ENCODE results near the gene UPF3A. TPM values are rescaled to one million over a fixed set of nuclear protein-coding genes. Genes with fewer than 3 reads are reported as not detected.

Gene UPF3A
- total and polyA plus RNA-seq, 9 of the 15 experiments (the other 6 are each of a cell fraction or from before 2014, with no cell fraction given), result 15.6 to 76.5 (median 40.9) TPM

GRCh38 chr13:114259374-114259773 lies 22.0 kb upstream of the UPF3A start:
- no peaks in the 10 kb centered on the region for H3K4me1 ChIP-seq (replicated peaks in 1 of 2; ENCODE audit: control insufficient read depth in 2 of 2, insufficient read depth in 2 of 2, low read length in 2 of 2)
- H3K9me1 ChIP-seq (ENCODE audit: control insufficient read depth, insufficient read depth, low read length), result no peaks in the 10 kb centered on the region
- in situ Hi-C loops (cut with MboI), result no loop called here
- ATAC-seq (no peak), FAIRE-seq (no peak), DNase-seq (ENCODE audit: extremely low read depth in 1 of 4, low spot score in 3 of 4) (no peak)
- no peak overlapping the region for H3K4me3 ChIP-seq
- TF ChIP-seq XRCC4 (IDR thresholded peaks at IDR 0.05; ENCODE audit: extremely low read depth, insufficient read depth, insufficient read length), result no peak
- TF ChIP-seq NFIX (CRISPR knock-in tag; IDR thresholded peaks at IDR 0.05; ENCODE audit: low read depth), result no peak
- no peak for TF ChIP-seq ZFX (CRISPR knock-in tag; IDR thresholded peaks at IDR 0.05)
- TF ChIP-seq POLR2H (tag; IDR thresholded peaks at IDR 0.05; ENCODE audit: low read depth), result no peak
- TF ChIP-seq ASH1L (IDR thresholded peaks at IDR 0.05; ENCODE audit: borderline replicate concordance, low read depth, partially characterized antibody), result no peak
- TF ChIP-seq, protein P1, sequence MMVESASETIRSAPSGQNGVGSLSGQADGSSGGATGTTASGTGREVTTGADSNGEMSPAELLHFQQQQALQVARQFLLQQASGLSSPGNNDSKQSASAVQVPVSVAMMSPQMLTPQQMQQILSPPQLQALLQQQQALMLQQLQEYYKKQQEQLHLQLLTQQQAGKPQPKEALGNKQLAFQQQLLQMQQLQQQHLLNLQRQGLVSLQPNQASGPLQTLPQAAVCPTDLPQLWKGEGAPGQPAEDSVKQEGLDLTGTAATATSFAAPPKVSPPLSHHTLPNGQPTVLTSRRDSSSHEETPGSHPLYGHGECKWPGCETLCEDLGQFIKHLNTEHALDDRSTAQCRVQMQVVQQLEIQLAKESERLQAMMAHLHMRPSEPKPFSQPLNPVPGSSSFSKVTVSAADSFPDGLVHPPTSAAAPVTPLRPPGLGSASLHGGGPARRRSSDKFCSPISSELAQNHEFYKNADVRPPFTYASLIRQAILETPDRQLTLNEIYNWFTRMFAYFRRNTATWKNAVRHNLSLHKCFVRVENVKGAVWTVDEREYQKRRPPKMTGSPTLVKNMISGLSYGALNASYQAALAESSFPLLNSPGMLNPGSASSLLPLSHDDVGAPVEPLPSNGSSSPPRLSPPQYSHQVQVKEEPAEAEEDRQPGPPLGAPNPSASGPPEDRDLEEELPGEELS (CRISPR knock-in tag; IDR thresholded peaks at IDR 0.05; ENCODE audit: borderline replicate concordance), result no peak
- no peak for TF ChIP-seq NRF1 (conservative IDR thresholded peaks at IDR 0.05 in 1 of 2, IDR thresholded peaks at IDR 0.05 in 1 of 2)
- TF ChIP-seq FOXK1 (CRISPR knock-in tag; IDR thresholded peaks at IDR 0.05; ENCODE audit: borderline replicate concordance), result no peak
- no peak for TF ChIP-seq RCOR1 (IDR thresholded peaks at IDR 0.05; ENCODE audit: borderline replicate concordance in 1 of 2, low read depth in 2 of 2, low read length in 2 of 2)
- TF ChIP-seq ZNF785 (CRISPR knock-in tag; IDR thresholded peaks at IDR 0.05), result no peak
- no peak for TF ChIP-seq CREB5 (CRISPR knock-in tag; IDR thresholded peaks at IDR 0.05)
- no peak for TF ChIP-seq PYGO2 (tag; IDR thresholded peaks at IDR 0.05)
- no peak for TF ChIP-seq SMARCC2 (IDR thresholded peaks at IDR 0.05; ENCODE audit: low read depth)
- TF ChIP-seq ELF2 (CRISPR knock-in tag; IDR thresholded peaks at IDR 0.05), result no peak
- no peak overlapping the region for H3K4me2 ChIP-seq (ENCODE audit: insufficient read depth, low read length)
- H3K27me3 ChIP-seq (ENCODE audit: control insufficient read depth in 2 of 2, insufficient read depth in 2 of 2, low read length in 2 of 2), result no peaks in the 10 kb centered on the region
- H3K9me3 ChIP-seq (replicated peaks; ENCODE audit: control insufficient read depth, insufficient read depth, low read depth, low read length), result no peaks in the 10 kb centered on the region
- 92% methylated on average over 7 of the region's 7 CpGs for WGBS (ENCODE audit: insufficient coverage, low coverage, missing lambda C conversion rate)
- ChIA-PET POLR2A (no interaction called here), CTCF (ENCODE audit: low intra/inter-chr PET ratio) (no interaction called here)
- no TSS peak for BruUV-seq (replicated peaks)
- no peaks in the 10 kb centered on the region for H3K79me2 ChIP-seq (ENCODE audit: control insufficient read depth, insufficient read depth, low read length)
- H3K36me3 ChIP-seq (ENCODE audit: control insufficient read depth, insufficient read depth, low read length), result peaks cover 98% of the 10 kb centered on the region
- no peak overlapping the region for H2AFZ ChIP-seq (ENCODE audit: low read depth, low read length)
- H4K20me1 ChIP-seq (replicated peaks; ENCODE audit: control insufficient read depth, insufficient read depth, low read length), result no peaks in the 10 kb centered on the region
- H3K9ac ChIP-seq (ENCODE audit: insufficient read depth in 1 of 2, low read depth in 2 of 2, low read length in 2 of 2), result no peak overlapping the region
- intact Hi-C loops (cut with micrococcal nuclease), result no loop called here
- no peak overlapping the region for H3K27ac ChIP-seq (ENCODE audit: extremely low read depth, low read depth, low read length)

All from K562 (cell line).